ENCODE data around the gene HIVEP3.

HIVEP3 gene

GRCh38 chr1:41613689-41614574, 304.8 kb downstream of the HIVEP3 start:
- DNase-seq (ENCODE audit: low spot score) = no peak

- no peak for DNase-seq (ENCODE audit: low spot score)
Measured at GRCh38 chr1:41612953-41613352, 305.8 kb downstream of the HIVEP3 start.

- no peak for DNase-seq (ENCODE audit: low spot score)
Measured at GRCh38 chr1:41611932-41612450, 306.7 kb downstream of the HIVEP3 start.

- DNase-seq (ENCODE audit: low spot score) = no peak
Measured at GRCh38 chr1:41611068-41611931, 307.4 kb downstream of the HIVEP3 start.

GRCh38 chr1:41610361-41610760, 308.4 kb downstream of the HIVEP3 start:
- no peak for DNase-seq (ENCODE audit: low spot score)

- no peak for DNase-seq (ENCODE audit: low spot score)
Measured at GRCh38 chr1:41609166-41609883, 309.4 kb downstream of the HIVEP3 start.

GRCh38 chr1:41608211-41608610, 310.5 kb downstream of the HIVEP3 start:
- DNase-seq (ENCODE audit: low spot score) = no peak

GRCh38 chr1:41607808-41608207, 310.9 kb downstream of the HIVEP3 start:
- no peak for DNase-seq (ENCODE audit: low spot score)

GRCh38 chr1:41599912-41600311, 318.8 kb downstream of the HIVEP3 start:
- DNase-seq (ENCODE audit: low spot score) = no peak

GRCh38 chr1:41598325-41598724, 320.4 kb downstream of the HIVEP3 start:
- no peak for DNase-seq (ENCODE audit: low spot score)

- DNase-seq (ENCODE audit: low spot score) = no peak
Measured at GRCh38 chr1:41592451-41593125, 326.1 kb downstream of the HIVEP3 start.

- DNase-seq (ENCODE audit: low spot score) = no peak
Measured at GRCh38 chr1:41591891-41592290, 326.8 kb downstream of the HIVEP3 start.

GRCh38 chr1:41590331-41590730, 328.4 kb downstream of the HIVEP3 start:
- no peak for DNase-seq (ENCODE audit: low spot score)

- no peak for DNase-seq (ENCODE audit: low spot score)
Measured at GRCh38 chr1:41589395-41589794, 329.3 kb downstream of the HIVEP3 start.

GRCh38 chr1:41588334-41588875, 330.3 kb downstream of the HIVEP3 start:
- DNase-seq (ENCODE audit: low spot score) = no peak

- DNase-seq (ENCODE audit: low spot score) = no peak
Measured at GRCh38 chr1:41587791-41588190, 330.9 kb downstream of the HIVEP3 start.

- DNase-seq (ENCODE audit: low spot score) = no peak
Measured at GRCh38 chr1:41586230-41586629, 332.5 kb downstream of the HIVEP3 start.

- DNase-seq (ENCODE audit: low spot score) = no peak
Measured at GRCh38 chr1:41583658-41584547, 334.8 kb downstream of the HIVEP3 start.

GRCh38 chr1:41582851-41583657, 335.7 kb downstream of the HIVEP3 start:
- DNase-seq (ENCODE audit: low spot score) = no peak
